ENCODE data around the gene YWHAE.
"Not testable (repeated sequence)": the region's sequence is repeated elsewhere in the genome, so short reads cannot be mapped to it uniquely, and the experiment has no call there.

YWHAE gene

GRCh38 chr17:1412185-1413110, 12.4 kb upstream of the YWHAE start:
- DNase-seq = no peak

GRCh38 chr17:1402262-1402586, 2.2 kb upstream of the YWHAE start:
- DNase-seq = no peak

DNA sequence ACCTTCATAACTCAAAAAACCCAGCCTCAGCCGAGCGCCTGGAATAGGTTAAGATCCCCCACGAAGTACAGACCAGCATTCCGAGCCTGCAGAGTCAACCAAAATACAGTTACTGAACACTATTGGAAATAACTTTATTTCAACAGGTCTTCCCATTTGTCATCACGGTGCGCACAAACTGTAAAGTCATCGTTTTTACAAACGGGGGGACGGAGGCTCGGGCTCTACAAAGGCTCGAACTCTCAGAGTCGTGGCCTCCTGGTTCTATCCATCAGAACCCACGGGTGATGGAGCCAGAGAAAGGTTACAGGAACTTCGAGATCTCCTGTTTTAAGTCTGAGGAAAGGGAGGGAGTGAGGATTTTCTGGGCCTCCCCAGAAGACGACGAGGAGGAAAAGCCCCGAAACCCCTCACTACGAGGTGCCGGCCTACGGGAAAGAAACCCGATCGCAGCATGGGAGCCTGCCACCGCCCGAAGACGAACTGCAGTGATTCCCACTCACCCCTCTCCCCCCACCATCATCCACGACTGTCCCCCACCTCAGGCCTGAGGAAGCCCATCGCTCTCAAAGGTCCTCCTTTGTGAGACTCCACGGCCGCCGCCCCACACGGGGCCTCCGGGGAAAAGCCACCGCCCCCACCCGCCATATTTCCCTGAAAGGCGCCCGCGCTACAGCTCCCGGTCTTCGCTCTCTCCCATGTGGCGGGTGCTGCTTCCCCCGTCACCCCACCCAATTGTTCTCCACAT, 917 bp downstream of the YWHAE start:
- no peak for DNase-seq

DNA sequence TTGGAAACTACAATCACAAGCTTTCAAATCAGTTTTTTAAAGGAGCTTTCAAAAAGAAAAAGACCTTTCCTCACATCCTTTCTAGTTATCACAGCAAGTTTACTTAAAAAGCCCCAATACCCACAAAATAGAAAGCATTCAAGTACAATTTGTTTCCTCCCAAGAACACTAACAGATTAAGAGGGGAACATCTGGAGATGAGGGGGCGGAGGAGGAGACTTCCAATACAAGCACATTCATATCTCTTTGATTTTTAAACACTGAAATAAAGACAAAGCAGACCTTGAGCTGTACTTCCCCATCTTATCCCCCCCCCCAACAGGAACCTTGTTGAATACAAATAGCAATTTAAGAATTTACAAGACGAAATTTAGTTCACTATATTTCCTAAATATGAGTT, 2.0 kb downstream of the YWHAE start:
- DNase-seq = no peak

DNA sequence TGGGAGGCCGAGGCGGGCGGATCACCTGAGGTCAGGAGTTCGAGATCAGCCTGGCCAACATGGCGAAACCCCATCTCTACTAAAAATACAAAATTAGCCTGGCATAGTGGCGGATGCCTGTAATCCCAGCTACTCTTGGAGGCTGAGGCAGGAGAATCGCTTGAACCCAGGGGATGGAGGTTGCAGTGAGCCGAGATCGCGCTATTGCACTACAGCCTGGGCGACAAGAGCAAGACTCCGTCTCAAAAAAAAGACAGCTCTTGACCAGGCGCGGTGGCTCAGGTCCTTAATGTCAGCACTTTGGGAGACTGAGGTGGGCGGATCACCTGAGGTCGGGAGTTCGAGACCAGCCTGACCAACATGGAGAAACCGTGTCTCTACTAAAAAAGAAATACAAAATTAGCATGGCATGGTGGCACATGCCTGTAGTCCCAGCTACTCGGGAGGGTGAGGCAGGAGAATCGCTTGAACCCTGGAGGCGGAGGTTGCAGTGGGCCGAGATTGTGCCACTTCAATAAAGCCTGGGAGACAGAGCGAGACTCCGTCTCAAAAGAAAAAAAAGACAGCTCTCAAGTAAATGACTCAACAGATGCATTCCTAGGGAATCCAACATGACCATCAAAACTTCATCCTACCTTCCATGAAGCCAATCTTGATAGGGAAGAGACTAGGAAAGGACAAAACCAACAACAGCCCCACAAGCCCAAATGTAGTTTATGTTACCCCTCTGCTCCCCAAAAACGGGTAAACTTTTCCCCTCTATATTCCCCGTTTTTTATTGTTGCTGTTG, 4.0 kb downstream of the YWHAE start:
- DNase-seq = not testable (repeated sequence)

DNA sequence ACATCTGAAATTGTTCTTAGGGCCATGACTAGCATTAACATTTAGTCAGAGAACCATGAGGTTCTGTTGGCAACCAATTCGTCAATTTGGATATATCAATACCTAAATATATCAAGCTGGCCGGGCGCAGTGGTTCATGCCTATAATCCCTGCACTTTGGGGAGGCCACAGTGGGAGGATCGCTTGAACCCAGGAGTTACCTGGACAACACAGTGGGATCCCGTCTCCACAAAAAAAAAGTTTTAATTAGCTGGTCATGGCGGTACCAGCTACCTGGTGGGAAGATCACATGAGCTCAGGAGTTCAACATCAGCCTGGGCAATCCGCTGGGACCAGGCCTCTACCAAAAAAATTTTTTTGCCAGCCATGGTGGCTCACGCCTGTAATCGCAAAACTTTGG, 8.4 kb downstream of the YWHAE start:
- no peak for DNase-seq

DNA sequence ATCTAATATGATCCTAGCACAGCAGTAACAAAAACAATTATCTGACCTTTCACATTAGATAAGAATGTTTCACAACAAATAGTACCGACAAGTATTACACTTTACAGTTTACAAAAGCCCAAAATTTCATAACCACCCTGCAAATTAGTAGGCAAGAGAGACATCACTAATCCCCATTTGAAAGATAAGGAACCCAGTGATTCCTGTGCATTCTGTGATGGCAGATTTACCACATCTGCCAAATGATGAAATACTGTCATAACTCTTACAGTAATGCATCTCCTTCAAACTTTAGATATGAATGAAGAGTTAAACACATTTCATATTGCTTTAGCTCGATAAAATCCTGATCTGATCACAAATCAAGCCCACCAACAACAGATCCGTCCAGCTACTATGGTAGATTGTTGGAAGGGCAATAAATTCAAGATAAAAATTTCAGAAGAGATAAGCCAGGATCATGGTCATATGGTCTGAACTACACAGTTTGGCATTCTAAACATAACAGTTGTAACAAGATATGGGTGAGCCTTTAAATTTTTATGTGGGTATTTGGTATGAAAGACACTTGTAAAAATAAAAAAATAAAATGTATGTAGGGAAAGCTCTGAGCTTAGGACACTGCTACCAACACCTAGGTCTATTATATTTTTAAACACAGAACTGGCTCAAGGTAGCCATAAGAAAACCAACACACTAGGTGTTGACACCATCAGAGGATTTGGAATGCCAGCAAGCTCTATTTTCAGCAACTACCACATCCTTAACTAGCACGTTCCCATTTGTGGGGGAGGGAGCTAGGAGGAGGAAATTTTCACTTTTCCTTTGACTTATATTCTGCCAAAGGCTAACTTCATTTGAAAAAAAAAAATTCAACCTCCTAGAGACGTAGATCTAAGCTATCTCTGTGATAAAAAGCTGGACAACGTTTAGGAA, 9.3 kb downstream of the YWHAE start:
- DNase-seq = no peak

- DNase-seq = not testable (repeated sequence)
These were observed 12.4 kb downstream of the YWHAE start for GRCh38 chr17:1387490-1388227.

DNA sequence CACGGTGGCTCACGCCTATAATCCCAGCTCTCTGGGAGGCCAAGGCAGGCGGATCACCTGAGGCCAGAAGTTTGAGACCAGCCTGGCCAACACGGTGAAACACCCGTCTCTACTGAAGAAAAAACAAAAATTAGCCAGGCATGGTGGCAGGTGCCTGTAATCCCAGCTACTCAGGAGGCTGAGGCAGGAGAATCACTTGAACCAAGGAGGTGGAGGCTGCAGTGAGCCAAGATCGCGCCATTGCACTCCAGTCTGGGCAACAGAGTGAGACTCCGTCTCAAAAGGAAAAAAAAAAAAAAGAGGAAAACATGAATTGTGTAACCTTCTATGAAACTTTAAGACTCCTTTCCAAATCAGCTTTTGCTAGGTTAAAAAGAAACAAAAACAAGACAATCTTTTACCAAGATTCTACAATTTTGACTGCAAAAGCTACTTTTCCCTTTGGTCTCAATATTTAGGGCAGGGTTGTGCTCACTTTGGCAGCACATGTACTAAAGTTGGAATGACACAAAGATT, 13.3 kb downstream of the YWHAE start:
- not testable (repeated sequence) for DNase-seq

DNA sequence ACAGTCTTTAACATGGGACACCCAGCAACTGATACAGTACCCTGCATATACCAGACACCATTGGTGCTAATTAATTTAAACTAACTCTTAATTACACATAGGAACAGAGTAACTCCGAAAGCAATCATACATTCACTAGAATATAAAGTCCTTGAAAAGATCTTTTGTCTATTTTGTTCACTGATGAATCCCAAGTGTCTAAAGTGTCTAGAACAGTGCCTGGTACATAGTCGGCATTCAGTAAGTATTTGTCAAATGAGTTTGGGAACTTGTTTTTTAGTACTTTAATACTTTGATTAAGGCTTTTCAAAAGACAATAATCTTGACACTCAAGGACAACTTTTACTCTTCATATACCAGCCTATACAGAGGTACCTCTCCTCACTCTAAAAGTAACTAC, 13.8 kb downstream of the YWHAE start:
- DNase-seq = no peak

- DNase-seq = no peak
These were observed 14.2 kb downstream of the YWHAE start for GRCh38 chr17:1385861-1386260.

DNA sequence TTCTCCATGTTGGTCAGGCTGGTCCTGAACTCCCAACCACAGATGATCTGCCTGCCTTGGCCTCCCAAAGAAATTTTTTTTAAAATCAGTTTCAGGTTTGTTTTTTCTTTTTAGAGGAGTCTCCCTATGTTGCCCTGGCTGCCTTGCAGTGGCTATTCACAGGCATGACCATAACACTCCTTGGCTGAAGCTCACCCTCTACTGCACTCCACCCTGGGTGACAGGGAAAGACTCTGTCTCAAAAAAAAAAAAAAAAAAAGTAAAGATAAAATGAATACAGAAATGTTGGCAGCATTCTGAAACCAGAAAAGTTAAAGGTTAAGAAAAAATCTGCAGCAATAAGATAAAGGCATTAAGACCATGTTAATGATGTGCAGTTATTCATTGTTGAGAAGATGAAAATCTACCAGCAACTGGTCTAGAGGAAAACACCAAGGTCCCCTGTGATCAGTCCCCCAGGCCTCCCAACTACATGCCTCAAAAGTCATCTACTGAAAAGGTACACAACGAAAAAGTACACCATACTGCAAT, 15.1 kb downstream of the YWHAE start:
- DNase-seq = no peak

DNA sequence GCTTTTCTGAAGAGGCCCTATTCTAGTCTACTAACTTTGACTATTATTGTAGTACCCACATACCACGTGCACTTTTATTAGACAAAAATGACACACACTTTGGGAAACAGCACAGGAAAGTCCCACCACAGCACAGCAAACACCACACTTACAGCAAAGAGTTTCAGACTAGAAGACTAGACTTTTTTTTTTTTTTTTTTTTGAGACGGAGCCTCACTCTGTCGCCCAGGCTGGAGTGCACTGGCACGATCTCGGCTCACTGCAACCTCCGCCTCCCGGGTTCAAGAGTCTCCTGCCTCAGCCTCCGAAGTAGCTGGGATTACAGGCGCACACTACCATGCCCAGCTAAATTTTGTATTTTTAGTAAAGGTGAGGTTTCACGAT, 20.1 kb downstream of the YWHAE start:
- DNase-seq = no peak

DNA sequence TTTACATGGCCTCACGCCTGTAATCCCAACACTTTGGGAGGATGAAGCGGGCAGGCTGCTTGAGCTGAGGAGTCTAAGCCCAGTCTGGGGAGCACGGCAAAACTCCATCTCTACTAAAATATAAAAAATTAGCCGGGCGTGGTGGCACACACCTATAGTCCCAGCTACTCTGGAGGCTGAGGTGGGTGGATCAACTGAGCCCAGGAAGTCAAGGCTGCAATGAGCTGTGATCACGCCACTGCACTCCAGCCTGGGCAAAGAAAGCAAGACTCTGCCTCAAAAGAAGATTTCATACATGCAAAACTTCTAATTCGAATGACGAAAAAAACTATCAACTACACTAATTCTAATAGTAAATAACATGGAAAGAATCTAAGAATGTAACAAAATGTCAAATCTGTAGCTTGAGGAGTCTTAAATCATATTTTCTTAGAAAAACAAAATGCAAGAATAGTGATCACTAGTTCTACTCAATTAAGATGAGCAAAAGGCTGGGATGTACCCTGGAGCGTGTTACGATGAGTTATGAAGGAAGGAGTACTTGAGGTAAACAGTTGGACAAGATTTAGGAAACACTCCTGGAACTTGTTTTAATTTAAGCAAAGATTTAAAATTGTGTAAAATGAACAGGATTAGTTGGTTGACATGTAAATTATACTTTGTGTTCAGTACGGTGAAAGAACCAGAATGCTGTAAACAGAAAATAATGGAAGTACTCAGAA, 20.7 kb downstream of the YWHAE start:
- DNase-seq = no peak

DNA sequence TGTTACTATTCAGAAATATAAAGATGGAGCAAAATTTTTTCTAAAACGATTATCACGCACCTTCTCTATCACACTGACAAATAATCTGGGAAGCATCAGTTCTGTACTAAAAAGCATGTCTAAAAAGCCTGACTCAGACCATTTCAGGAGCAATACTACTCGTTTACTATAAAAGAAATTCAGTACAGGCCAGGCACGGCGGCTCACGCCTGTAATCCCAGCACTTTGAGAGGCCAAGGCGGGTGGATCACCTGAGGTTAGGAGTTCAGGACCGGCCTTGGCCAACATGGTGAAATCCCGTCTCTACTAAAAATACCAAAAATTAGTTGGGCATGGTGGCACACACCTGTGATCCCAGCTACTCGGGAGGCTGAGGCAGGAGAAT, 21.6 kb downstream of the YWHAE start:
- not testable (repeated sequence) for DNase-seq

DNA sequence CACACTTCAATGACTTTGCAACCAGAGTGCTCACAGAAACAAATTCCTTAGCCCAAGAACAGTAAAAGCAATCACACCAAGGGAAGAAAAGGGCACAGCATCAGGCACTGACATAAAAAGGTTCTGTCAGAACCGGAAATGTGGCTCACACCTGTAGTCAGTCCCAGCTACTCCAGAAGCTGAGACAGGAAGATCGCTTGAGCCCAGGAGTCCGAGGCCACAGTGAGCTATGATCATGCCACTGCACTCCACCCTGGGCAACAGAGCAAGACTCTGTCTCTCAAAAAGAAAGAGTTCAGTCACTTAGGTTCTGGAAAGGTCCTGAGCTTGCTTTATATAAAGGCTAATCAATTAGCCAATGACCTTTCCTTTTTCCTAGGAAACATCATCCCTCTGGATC, 22.7 kb downstream of the YWHAE start:
- DNase-seq = no peak

- DNase-seq = no peak
These were observed 24.0 kb downstream of the YWHAE start for GRCh38 chr17:1376061-1376460.

- no peak for DNase-seq
These were observed 24.4 kb downstream of the YWHAE start for GRCh38 chr17:1375615-1376014.

DNA sequence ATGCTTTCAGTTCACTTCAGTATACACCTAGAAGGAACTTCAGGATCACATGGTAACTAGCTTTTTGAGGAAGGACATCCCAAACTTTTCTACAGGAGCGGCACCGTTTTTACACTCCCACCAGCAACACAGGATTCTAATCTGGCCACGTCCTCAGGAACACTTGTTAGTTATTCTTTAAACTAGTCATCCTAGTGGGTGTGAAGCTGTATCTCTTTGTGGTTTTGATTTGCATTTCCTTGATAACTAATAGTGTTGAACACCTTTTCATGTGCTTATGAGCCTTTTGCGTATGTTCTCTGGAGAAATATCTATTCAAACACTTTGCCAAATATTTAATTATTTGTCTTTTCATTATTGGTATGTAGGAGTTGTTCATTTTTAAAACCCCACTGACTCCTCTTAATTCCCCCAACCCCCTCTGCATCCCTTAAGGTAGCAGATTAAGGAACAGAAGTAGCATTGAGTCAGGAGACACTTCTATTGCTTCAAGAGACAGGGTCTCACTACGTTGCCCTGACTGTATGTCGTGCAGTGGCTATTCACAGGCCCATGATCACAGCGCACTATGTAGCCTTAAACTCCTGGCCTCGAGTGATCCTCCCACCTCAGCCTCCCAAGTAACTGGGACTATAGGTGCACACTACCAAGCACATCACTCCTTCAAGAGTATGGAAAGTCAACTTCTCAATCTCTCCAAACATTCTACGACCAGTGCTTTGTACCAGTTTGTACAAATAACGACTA, 25.4 kb downstream of the YWHAE start:
- DNase-seq = no peak
